ENCODE measurements around the gene CFDP1.

The CFDP1 gene

GRCh38 chr16:75263291-75263962 is 169.9 kb downstream of the CFDP1 start:
- peak overlapping the region; percentile 98 for H3K4me3 ChIP-seq (ENCODE audit: low read depth, low read length)
- no peak for DNase-seq (ENCODE audit: low read depth)

GRCh38 chr16:75262800-75263127 is 170.5 kb downstream of the CFDP1 start:
- no peak for TF ChIP-seq CTCF (IDR thresholded peaks at IDR 0.05; ENCODE audit: low read depth, low read length, missing control alignments)
- DNase-seq (ENCODE audit: low read depth): no peak
- no peak overlapping the region for H3K4me3 ChIP-seq (ENCODE audit: low read depth, low read length)
- in situ Hi-C loops (cut with HindIII; ENCODE audit: low sequenced_read_pairs): no loop called here

More at GRCh38 chr16:75263291-75263962, 169.9 kb downstream of the CFDP1 start:
- in situ Hi-C loops (cut with HindIII; ENCODE audit: low sequenced_read_pairs): no loop called here
- no peak for TF ChIP-seq CTCF (IDR thresholded peaks at IDR 0.05; ENCODE audit: low read depth, low read length, missing control alignments)

GRCh38 chr16:75262104-75262799 is 171.1 kb downstream of the CFDP1 start:
- no peak overlapping the region for H3K4me3 ChIP-seq (ENCODE audit: low read depth, low read length)
- no peak for DNase-seq (ENCODE audit: low read depth)
- TF ChIP-seq CTCF (IDR thresholded peaks at IDR 0.05; ENCODE audit: low read depth, low read length, missing control alignments): no peak
- in situ Hi-C loops (cut with HindIII; ENCODE audit: low sequenced_read_pairs): no loop called here

GRCh38 chr16:75261590-75262078 is 171.7 kb downstream of the CFDP1 start:
- no peak overlapping the region for H3K4me3 ChIP-seq (ENCODE audit: low read depth, low read length)
- no peak for DNase-seq (ENCODE audit: low read depth)
- in situ Hi-C loops (cut with HindIII; ENCODE audit: low sequenced_read_pairs): no loop called here
- no peak for TF ChIP-seq CTCF (IDR thresholded peaks at IDR 0.05; ENCODE audit: low read depth, low read length, missing control alignments)

GRCh38 chr16:75260851-75261589 is 172.3 kb downstream of the CFDP1 start:
- in situ Hi-C loops (cut with HindIII; ENCODE audit: low sequenced_read_pairs): no loop called here
- H3K4me3 ChIP-seq (ENCODE audit: low read depth, low read length): no peak overlapping the region
- no peak for TF ChIP-seq CTCF (IDR thresholded peaks at IDR 0.05; ENCODE audit: low read depth, low read length, missing control alignments)
- DNase-seq (ENCODE audit: low read depth): no peak

- in situ Hi-C loops (cut with HindIII; ENCODE audit: low sequenced_read_pairs): no loop called here
- no peak for DNase-seq (ENCODE audit: low read depth)
- no peak for TF ChIP-seq CTCF (IDR thresholded peaks at IDR 0.05; ENCODE audit: low read depth, low read length, missing control alignments)
- H3K4me3 ChIP-seq (ENCODE audit: low read depth, low read length): no peak overlapping the region
Observed at GRCh38 chr16:75258807-75259141, 174.5 kb downstream of the CFDP1 start.
